Fibroblast of the conjunctiva (primary cell): ENCODE data around the gene IFT74.

ENCODE experiments used
- DNase-seq: peaks from one replicate; pipeline ENCODE4 v3.0.0-alpha.2; 2010; ENCODE audit warnings: low read depth

IFT74 gene

GRCh38 chr9:26955921-26956859, at the start of gene IFT74:
IFT74 (plus strand) TSS chr9:26956412; CDS start chr9:26961968, 5,556 bp downstream.
- DNase-seq, result peak; percentile 96

- DNase-seq, result no peak
These were observed 43.0 kb upstream of the IFT74 start for GRCh38 chr9:26913138-26913668.

- no peak for DNase-seq
These were observed 36.5 kb upstream of the IFT74 start for GRCh38 chr9:26919698-26920097.

- no peak for DNase-seq
These were observed 30.6 kb upstream of the IFT74 start for GRCh38 chr9:26925609-26926008.

- no peak for DNase-seq
These were observed 27.2 kb upstream of the IFT74 start for GRCh38 chr9:26928902-26929495.

GRCh38 chr9:26935847-26936246, 20.4 kb upstream of the IFT74 start:
- no peak for DNase-seq

- no peak for DNase-seq
These were observed 18.3 kb upstream of the IFT74 start for GRCh38 chr9:26937816-26938371.

GRCh38 chr9:26939955-26940711, 16.1 kb upstream of the IFT74 start:
- no peak for DNase-seq

- DNase-seq, result no peak
These were observed 15.4 kb upstream of the IFT74 start for GRCh38 chr9:26940779-26941178.

- DNase-seq, result no peak
These were observed 10.6 kb upstream of the IFT74 start for GRCh38 chr9:26945591-26945990.

GRCh38 chr9:26946753-26947727, 9.2 kb upstream of the IFT74 start, which contains the start of gene PLAA:
PLAA (minus strand) TSS chr9:26947242; CDS start chr9:26947045, 197 bp downstream.
- peak; percentile 82 for DNase-seq

GRCh38 chr9:26947736-26948135, 8.5 kb upstream of the IFT74 start:
- DNase-seq, result no peak

GRCh38 chr9:26949637-26950069, 6.6 kb upstream of the IFT74 start:
- no peak for DNase-seq

GRCh38 chr9:26950521-26950920, 5.7 kb upstream of the IFT74 start:
- DNase-seq, result no peak

- DNase-seq, result no peak
These were observed 4.4 kb upstream of the IFT74 start for GRCh38 chr9:26951794-26952193.

- DNase-seq, result no peak
These were observed 2.1 kb upstream of the IFT74 start for GRCh38 chr9:26954050-26954508.

- no peak for DNase-seq
These were observed 849 bp upstream of the IFT74 start for GRCh38 chr9:26955222-26955903.

- no peak for DNase-seq
These were observed 635 bp downstream of the IFT74 start for GRCh38 chr9:26956860-26957233.

GRCh38 chr9:26971721-26972120, 15.5 kb downstream of the IFT74 start:
- no peak for DNase-seq

- no peak for DNase-seq
These were observed 17.8 kb downstream of the IFT74 start for GRCh38 chr9:26973989-26974388.
